ENCODE measurements around the gene QRFPR. TPM values are rescaled to one million over a fixed set of nuclear protein-coding genes. Genes with fewer than 3 reads are reported as not detected.

The QRFPR gene
- total and polyA plus RNA-seq, 2 of the 8 experiments (the other 6 are each of a cell fraction or from before 2014, with no cell fraction given), result 1.0 to 2.9 TPM

- Histone ChIP-seq H3K4ac (replicated peaks; ENCODE audit: insufficient read length, low read depth, low read length) (no peak overlapping the region), H2AK5ac (ENCODE audit: low read depth, low read length) (no peak overlapping the region), H2BK20ac (ENCODE audit: low read length) (no peak overlapping the region), H3K79me1 (ENCODE audit: low read depth, low read length) (no peaks in the 10 kb centered on the region), H2BK12ac (ENCODE audit: low read depth, low read length) (no peak overlapping the region), H3K79me2 (ENCODE audit: control insufficient read depth in 1 of 2, insufficient read depth in 2 of 2, low read length in 2 of 2) (no peaks in the 10 kb centered on the region), H3K9me3 (ENCODE audit: insufficient read depth in 2 of 2, low read depth in 1 of 2, low read length in 1 of 2) (no peaks in the 10 kb centered on the region), H3K27ac (ENCODE audit: low read depth, low read length) (no peak overlapping the region), H3K18ac (ENCODE audit: extremely low read depth, low read length) (no peak overlapping the region), H3K23me2 (ENCODE audit: low read depth, low read length) (no peaks in the 10 kb centered on the region; the same call in 1 of the 2 replicates), H3K4me3 (ENCODE audit: extremely low read depth in 1 of 4, insufficient read depth in 2 of 4, low read depth in 3 of 4, low read length in 4 of 4) (no peak overlapping the region), H3K36me3 (ENCODE audit: control insufficient read depth in 2 of 4, insufficient read depth in 4 of 4, low read length in 3 of 4) (no peaks in the 10 kb centered on the region), H3K4me1 (replicated peaks in 1 of 4; ENCODE audit: control insufficient read depth in 3 of 4, insufficient read depth in 4 of 4, low read length in 3 of 4) (0 out of 7 replicates have a peak, but pooled peaks cover 0 to 3% (median 0%) of the 10 kb centered on the region in 4 experiments), H4K20me1 (replicated peaks in 1 of 2; ENCODE audit: control insufficient read depth in 1 of 2, insufficient read depth in 2 of 2, low read length in 2 of 2) (no peaks in the 10 kb centered on the region), H2AFZ (ENCODE audit: low read length) (no peak overlapping the region), H3K14ac (ENCODE audit: insufficient read length) (no peak overlapping the region), H4K91ac (replicated peaks; ENCODE audit: insufficient read length, low read length) (no peak overlapping the region), H4K5ac (ENCODE audit: insufficient read length, low read depth, low read length) (no peak overlapping the region), H3K27me3 (replicated peaks in 1 of 4; ENCODE audit: control insufficient read depth in 3 of 4, extremely low read depth in 1 of 4, insufficient read depth in 3 of 4, low read length in 3 of 4) (no peaks in the 10 kb centered on the region), H2BK120ac (replicated peaks; ENCODE audit: low read depth, low read length) (no peak overlapping the region), H3K56ac (replicated peaks; ENCODE audit: insufficient read length, low read depth, low read length) (no peak overlapping the region), H3K4me2 (ENCODE audit: insufficient read depth in 1 of 2, low read depth in 2 of 2, low read length in 2 of 2) (no peak overlapping the region), H2BK5ac (ENCODE audit: low read depth, low read length) (no peak overlapping the region), H3K23ac (ENCODE audit: insufficient read length) (no peak overlapping the region), H3K9ac (replicated peaks in 1 of 4; ENCODE audit: extremely low read depth in 1 of 4, low read depth in 3 of 4, low read length in 3 of 4) (no peak overlapping the region), H2BK15ac (ENCODE audit: low read length) (no peak overlapping the region), H4K8ac (ENCODE audit: extremely low read depth, insufficient read depth, low read length) (no peak overlapping the region)
- FAIRE-seq, result no peak
- CTCF ChIA-PET (ENCODE audit: partially characterized antibody), result interaction anchor here (1.6 kb wide), 1 partner anchor 12 kb away, joined by 3 read pairs; no protein-coding TSS in a partner anchor
- POLR2A ChIA-PET (ENCODE audit: partially characterized antibody), result no interaction called here
- no peak for DNase-seq (ENCODE audit: low read depth in 1 of 2, low spot score in 2 of 2)
- WGBS, 2 experiments (ENCODE audit: extremely low coverage in 1 of 2, insufficient coverage in 1 of 2, insufficient read length in 1 of 2, insufficient replicate concordance in 2 of 2, low coverage in 1 of 2, low lambda C conversion rate in 2 of 2, missing lambda C conversion rate in 1 of 2), result 97% methylated on average over 2 of the region's 2 CpGs; no CpG with 5 or more reads in 1 of the 2 experiments
- TF ChIP-seq POLR2AphosphoS5 (IDR thresholded peaks at IDR 0.05; ENCODE audit: low read depth, low read length), result no peak
- no peak for TF ChIP-seq TAF1 (IDR thresholded peaks at IDR 0.05; ENCODE audit: low read depth, low read length)
- TF ChIP-seq HDAC2 (IDR thresholded peaks at IDR 0.05; ENCODE audit: borderline replicate concordance in 1 of 2, low read depth in 2 of 2, low read length in 2 of 2), result no peak
- no peak for TF ChIP-seq CTCF (IDR thresholded peaks at IDR 0.05; ENCODE audit: control extremely low read depth in 1 of 3, insufficient read depth in 1 of 3, low read depth in 1 of 3, low read length in 3 of 3)
- TF ChIP-seq SRF (IDR thresholded peaks at IDR 0.05; ENCODE audit: low read depth, low read length), result no peak
- TF ChIP-seq EP300 (IDR thresholded peaks at IDR 0.05; ENCODE audit: borderline replicate concordance in 1 of 2, low read depth in 2 of 2, low read length in 2 of 2), result no peak
These were observed 44.1 kb downstream of the QRFPR start for GRCh38 chr4:121336706-121337105.
